GDM1 (cell line): Measurements from ENCODE around the gene RASD2.

ENCODE experiments used
- DNase-seq: peaks from one replicate; lab custom pipeline; 2025; lab: John Stamatoyannopoulos, UW

Gene RASD2

DNA sequence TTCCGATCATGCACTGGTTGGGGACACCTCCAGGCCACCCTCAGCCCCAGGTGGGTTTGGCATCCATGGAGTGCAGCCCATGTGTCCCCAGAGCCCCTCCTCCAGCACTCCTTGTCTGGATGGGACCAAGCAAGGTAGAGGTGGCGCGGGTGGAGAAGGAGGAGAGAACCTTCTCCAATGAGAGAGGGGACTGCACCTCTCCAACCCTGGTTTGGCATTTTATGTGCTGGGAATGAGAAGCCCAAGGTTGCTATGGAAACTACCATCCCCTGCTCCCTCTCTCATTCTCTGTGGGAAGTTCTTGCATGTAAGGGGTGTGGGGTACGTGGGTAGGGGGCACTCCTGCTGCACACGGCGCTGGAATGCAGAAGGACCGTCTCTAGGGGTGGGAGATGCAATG lies 21.8 kb upstream of the RASD2 start:
- no peak for DNase-seq

DNA sequence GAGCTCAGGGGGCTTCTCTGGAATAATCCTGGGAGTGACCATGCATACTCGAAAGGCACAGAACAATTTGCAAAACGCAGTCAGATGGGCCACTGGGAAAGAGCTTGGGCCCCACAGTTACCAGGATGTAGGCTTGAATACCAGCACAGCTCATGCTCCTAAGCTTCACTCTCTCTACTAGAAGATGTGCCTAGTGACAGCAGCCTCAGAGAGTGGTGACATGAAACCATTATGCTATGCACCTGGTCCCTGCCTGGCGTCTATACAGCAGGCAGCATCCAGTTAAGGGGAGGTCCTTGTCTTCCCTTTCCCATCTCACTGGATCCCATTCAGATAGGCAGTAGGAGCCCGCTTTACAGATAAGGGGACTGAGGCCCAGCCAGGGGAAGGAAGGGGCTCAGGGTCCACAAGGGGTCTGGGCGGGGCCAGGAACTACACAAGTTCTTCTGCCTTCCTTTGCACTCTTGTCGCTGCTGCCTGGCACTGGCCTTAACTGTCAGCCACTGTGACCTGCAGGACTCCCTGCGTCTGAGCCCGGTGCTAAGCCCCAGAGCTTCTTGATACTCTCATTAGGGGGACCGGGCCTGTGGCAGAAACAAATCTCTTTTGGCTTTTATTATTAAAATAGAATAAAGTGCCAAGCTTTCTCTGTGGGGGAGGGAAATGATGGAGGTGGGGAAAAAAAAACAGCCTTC lies 21.2 kb upstream of the RASD2 start:
- DNase-seq, result no peak

DNA sequence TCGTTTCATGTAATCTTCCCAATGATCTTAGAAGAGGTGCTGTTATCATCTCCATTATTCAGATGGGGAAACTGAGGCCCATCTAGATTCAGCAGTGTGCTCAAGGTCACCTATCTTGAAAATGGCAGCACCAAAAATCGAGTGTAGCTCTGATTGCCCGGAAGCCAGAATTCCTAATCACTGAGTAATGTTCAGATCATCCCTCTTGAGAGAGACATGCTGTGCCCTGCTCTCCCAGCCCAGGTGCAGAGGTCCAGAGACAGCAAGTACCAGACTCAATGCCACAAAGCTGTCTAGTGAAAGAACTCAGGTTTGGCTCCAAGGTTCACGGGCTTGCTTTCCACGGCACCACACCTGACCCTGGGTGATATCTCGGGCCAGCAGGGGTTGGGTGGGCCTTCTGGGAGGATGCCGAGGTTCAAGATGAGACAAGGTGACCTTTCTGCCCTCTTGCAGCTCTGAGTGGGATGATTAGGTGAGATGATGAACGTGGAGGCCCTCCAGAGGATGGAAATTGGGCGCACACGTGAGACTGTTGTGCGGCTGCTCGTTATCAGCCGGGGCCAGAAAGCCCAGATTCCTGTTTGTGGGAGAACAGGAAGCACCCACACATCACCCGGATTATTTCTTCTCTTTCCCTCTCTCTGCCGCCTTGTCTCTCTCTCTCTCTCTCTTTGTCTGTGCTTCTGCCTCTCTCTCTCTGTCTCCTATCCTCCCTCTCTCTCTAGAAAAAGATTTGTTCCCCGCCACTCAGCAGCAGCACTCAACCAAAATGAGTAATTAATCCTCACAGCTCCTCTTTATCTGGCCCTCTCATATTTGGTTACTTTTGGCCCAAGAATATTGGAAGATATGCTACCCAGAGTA lies 19.0 kb upstream of the RASD2 start:
- no peak for DNase-seq

DNA sequence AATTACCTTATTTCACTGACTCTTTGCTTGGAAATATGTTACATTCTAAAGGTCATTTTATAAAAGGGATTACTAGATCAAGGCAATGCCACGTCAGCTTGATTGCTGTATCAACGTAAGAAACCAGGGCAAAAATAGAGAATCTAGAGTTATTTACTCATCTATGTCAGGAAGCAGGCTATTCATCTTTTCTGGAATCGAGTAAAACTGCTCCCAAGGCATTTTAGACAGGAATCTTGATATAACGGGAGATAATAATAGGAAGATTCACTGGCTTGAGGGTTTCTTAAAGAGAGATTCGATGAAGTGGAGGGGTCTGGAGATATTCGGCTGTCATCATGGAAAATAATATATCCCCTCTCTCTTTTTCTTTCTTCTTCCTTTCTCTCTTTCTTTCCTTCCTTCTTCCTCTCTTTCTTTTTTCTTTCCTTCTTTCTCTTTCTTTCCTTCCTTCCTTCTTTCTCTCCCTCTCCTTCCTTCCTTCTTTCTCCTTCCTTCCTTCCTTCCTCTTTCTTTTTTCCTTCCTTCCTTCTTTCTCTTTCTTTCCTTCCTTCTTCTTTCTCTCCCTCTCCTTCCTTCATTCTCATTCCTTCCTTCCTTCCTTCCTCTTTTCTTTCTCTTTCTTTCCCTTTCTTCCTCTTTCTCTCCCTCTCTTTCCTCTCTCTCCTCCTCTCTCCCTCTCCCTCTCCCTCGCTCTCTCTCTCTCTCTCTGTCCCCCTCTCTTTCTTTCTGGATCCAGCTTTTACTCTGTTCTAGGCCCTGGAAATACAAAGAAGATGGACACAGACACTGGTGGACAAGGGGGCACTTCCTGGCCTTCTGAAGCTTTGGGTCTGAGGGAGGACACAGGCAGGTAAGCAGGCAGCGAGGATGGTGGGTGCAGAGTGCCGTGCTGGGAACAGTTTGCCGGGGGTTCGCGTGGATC lies 18.1 kb upstream of the RASD2 start:
- DNase-seq, result no peak

DNA sequence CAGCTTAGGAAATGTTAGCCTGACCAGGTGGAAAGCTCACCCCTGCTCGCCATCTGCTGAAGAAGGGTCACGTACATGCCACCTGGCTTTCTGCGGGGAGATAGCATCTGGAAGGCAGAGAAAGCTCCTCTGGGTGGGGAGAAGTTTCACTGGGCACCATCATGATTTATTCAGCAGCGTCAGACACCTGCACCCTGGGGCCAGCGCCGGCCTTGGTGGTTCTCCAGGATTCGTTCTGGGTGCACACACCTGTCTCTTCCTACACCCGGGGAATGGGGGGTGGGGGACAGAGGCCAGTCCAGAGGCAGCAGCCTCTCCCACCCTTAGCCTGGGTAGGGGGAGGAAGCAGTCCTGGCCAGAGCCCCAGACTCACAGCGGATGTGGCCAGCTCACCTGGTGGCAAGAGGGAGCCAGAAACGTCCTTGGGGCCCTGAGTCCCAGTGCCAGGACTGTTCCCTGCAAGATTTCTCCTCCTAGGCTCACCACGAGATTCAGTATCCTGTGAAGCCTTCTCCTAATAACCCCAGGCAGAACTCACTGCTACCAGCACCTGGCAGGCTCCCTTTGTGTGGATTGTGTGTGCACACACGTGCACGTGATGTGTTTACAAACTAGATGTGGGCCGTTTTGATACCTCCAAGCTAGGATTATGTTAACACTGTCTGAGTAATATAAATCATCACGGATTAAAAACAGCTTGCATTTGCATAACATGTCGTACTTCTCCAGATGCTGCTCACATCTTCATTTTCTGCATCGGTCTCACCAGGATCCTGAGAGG lies 17.3 kb upstream of the RASD2 start:
- DNase-seq, result no peak

DNA sequence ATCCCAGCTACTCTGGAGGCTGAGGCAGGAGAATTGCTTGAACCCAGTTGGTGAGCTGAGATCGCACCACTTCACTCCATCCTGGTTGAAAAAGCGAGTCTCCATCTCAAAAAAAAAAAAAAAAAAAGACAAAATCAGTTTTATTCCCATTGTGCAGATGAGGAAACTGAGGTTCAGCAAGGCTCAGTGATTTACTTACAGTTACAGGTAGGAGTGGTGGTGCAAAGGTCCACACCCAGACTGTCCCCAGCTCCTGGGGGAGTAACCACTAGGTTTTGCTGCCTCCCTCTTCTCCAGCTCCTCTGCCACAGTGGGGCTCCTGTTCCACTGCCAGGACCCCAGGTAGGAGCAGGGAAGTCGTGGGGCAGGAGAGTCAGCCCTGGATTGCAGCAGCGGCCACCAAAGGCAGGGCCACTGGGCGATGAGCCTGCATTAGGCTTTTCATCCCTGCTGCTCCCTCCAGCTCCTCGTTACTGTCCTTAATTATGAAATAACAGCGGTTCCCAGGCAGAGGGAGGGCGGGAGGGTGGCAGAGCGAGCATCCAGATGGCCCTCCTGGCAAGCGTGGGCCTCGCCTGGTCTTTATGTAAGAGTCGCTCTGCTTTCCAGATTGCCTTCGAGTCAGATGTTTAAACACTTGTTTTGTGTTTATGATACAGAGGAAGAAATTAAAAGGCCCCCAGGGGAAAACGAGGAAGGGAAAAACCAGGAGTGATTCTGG lies 15.5 kb upstream of the RASD2 start:
- no peak for DNase-seq

DNA sequence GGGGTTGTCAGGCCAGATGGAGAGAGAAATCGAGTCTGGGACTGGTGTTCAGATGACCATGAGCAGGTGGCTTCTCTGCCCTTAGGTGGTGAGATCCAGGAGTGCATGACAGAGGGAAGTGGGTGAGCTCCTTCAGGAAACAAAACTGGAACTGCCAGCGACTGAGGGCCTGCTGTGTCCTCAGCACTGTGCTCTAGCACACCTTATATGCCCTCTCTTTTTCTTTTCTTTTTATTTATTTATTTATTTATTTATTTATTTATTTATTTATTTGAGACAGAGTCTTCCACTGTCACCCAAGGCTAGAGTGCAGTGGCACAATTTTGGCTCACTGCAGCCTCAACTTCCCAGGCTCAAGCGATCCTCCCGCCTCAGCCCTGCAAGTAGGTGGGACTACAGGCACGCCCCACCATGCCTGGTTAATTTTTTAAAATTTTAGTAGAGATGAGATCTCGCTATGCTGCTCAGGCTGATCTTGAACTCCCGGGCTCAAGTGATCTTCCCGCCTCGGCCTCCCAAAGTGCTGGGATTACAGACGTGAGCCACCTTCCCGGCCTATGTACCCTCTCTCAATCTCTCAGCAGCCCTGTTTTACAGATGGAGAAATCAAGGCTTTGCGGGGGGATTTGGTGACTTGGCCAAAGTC lies 14.8 kb upstream of the RASD2 start:
- DNase-seq, result no peak

DNA sequence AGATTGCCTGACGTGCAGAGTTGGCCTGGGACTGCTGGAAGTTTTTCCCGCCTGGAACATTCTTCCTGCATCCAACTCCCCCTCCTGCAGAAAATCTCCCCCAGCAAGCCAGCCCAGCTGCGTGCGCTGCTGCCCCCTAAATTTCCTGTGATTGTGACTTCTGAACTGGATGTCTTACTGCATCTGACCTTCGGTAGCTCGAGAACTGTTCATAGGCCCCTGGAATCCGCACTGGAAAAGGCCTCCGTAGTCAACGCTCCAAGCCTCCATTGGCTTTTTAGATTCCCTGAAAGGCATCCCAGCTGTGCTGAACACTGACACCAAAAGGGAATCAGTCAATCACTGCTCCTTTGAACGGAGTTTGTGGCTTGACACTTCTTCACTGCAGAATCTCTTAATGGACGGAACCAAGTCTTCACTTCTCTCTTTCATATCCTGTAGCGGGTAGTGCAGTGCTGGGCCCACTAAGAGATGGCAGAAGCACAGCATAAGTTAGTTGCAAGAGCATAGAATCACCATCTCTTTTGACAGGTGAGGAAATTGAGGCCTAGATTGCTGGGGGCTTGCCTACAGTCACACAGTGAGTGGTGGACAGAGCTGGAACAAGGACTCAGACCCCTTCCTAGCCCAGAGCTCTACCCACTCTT lies 14.2 kb upstream of the RASD2 start:
- no peak for DNase-seq

DNA sequence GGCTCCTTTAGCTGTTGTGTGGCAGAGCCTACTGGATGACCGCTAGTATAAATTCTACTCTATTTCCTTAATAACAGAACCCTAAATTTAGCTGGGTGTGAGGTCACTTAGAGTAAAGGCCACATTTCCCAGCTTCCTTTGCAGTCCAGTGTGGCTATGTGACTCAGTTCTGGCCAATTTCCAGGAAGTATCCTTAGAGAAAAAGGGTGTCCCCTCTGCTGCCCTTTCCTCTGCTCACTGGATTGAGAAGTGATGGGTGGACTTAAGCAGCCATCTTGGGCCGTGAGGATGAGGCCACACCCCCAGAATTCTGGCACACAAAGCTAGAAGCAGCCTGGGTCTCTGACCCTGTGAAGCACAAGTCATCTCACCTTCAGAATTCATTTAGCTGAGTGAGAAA lies 11.7 kb upstream of the RASD2 start:
- no peak for DNase-seq

DNA sequence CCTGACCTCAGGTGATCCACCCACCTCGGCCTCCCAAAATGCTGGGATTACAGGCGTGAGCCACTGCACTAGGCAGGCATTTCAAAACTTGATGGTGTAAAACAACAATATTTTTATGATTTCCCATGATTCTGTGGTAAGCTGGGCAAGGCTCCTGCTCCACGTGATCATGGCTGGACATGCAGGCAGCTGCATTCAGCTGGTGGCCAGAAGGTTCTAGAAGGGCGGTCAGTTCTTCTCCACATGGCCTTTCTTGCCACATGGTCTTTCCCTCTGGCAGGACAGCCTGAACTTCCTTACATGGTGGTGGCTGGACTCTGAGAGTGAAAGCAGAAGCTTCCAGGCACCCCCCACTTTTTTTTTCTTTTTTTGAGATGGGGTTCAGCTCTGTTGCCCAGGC lies 9.9 kb upstream of the RASD2 start:
- DNase-seq, result no peak

DNA sequence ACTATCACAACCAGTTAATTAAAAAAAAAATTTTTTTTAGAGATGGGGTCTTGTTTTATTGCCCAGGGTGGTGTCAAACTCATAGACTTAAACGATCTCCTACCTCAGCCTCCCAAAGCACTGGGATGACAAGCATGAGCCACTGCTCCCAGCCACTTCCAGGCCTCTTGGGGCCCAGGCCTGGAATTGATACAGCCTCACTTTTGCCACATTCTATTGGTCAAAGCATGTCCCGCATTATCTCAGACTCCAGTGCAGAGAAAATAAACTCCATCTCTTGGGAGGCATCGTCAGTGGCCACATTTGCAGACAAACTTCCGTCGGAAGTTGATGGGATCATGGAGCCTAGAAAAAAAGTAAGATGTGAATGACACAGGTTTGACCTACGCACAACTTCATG lies 9.4 kb upstream of the RASD2 start:
- no peak for DNase-seq

DNA sequence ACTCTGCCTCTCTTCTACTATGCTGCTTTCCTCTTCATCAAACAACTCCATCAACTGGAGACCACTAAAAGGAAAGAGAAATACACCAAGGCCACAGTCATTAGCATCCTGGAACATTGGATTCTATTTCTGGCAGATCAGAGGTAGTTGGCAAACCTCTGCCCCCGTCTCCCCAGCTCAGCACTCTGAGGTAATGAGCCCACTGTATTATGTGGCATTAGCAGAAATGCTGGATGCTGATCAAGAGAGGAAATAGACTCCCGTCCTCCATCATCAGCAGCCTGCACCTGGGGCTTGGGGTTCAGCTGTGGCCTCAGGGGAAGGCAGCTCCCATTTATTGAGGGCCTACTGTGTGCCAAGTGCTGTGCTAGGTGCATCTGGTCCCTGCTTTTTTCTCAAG lies 9.0 kb upstream of the RASD2 start:
- no peak for DNase-seq

DNA sequence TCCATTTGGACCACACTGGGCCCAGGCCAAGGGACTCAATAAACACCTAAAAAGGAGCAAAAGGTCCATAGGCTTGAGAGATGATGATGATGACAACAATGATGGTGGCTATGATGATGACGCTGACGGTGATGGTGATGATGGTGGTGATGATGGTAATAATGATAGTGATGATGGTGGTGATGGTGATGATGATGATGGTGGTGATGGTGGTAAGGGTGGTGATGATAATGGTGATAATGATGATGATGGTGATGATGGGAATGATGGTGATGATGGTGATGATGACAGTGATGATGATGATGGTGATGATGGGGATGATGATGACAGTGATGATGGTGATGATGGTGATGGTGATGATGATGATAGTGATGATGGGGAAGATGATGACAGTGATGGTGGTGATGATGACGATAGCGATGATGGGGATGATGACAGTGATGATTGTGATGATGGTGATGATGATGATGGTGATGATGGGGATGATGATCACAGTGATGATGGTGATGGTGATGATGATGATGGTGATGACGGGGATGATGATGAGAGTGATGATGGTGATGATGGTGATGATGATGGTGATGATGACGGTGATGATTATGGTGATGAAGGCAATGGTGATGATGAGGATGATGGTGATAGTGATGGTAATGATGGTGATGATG lies 7.1 kb upstream of the RASD2 start:
- DNase-seq, result no peak

DNA sequence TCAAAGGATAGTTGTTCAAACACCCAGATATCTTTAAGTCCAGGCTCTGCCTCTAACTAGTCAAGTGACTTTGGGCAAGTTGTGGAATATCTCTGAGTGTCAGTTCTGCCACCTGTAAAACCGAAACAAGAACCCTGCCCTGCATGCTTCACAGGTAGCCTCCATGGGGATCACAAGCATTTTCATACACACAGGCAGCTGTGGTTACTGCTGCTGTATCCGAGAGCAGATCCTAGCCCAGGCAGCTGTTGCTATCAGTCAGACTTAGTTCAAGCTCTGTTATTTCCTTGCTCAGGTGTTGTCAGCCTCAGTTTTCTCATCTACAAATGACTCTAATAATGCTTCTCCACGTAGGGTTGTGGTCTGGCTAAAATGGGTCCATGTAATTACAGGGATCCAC lies 6.5 kb upstream of the RASD2 start:
- DNase-seq, result no peak

DNA sequence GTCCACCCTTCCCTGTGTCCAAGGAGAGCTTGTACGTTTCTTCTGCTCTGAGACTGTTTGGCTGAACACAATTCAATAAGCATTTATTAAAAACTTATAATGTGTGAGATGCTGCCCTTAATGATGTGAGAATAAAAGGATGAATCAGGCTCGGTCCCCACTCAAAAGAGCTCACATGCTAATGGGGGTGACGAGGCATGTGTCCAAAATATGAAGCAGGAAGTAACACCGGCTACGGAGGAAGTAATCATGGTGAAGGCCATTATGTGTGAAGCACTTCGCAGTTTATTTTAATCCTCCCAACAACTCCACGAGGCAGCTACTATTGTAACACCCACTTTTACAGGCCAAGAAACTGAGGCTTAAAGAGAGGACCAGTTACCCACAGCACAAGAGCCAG lies 3.4 kb upstream of the RASD2 start:
- DNase-seq, result no peak

DNA sequence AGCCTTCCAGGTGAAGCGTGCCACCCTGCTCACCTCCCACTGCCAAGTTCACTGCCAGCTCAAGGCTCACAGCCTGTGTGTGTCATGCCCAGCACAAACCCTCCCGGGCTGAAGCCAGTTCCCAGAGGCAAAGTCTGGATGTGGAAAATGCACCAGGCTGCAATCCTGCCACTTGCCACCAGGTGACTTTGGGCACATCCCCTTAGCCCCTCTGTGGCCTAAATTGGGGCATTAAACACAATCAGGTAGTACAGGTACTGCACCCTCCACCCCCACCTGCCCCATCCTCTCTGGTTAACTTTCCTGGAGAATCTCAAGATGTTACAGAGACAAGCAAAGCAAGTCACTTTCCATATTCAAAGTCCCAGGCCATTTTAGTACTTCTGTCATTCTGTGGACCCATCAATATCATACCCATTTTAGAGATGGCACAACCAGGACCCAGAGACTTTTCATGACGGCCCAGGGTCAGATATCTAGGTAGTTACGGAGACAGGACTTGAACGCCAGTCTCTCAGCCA lies 1.8 kb upstream of the RASD2 start:
- DNase-seq, result no peak

DNA sequence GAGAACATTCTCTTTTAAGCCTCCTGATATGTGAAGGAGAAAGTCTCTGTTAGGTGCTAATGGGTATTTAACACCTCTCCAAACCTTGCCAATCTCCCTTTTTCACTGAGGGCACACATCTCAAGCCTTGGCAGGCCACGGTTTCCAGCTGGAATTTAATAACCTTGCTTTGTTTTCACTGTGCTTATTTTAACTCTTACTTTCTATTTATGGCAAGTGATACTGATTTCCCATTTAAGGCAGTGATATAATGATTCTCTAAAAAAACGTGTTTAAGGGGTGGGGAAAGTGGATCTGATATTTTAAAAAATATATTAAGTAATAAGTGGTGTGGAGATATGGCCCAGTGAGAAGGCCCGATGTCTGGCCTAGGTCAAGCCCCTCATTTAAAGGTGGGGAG lies 1.1 kb upstream of the RASD2 start:
- DNase-seq, result no peak

DNA sequence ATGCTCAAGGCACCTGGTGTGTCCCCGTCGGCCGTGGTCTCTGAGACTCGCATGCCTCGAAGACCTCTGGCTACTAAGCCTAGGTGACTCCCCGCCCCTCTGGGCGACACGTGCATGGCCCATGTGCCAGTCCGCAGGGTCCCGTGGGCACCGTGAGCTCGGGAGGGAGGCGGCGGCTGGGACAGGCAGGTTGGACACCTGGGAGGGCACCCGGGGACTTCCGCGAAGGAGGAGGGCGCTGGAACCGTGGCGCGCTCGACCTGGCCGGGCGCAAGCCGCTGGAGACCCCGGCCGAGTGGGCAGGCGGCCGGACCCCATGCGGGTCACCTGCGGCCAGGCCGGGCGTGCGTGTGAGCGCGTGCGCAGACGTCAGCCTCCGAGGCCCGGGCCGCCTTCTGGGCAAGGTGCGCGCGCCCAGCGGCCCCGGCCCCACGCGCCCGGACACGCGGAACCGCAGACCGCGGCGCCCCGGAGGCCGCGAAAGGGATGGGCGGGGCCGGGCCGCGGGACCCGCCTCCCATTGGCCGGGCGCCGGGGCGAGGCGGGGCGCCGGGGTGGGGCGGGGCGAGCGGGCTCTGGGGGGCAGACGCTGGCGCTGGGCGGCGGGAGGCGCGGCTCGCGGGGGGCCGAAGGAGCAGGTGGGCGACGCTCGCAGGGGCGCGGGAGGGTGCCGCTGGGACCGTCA lies 579 bp upstream of the RASD2 start:
- no peak for DNase-seq

DNA sequence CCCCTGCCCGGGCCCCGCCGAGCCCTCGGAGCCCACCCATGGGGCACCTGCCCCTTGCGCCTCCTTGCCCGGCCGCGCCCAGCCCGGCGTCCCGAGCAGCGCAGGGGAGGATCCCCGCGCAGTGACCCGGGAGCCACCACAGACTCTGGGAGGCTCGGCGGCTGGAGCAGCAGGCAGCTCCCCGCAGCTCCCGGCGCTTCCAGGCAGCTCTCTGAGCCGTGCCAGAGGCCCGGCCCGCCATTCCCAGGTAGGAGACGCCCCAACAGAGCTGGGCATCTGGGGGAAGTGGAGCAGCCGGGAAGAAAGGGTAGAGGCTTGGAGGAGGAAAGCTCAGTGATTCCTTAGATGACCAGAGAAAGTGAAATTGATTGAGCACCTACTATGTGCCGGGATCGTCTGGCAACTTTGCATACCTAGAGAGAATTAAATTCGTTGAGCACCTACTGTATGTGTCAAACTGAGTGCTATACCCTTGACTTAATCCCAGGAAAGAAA lies 670 bp downstream of the RASD2 start:
- DNase-seq, result no peak
